ENCODE results near the gene HMGB2.
A peak's percentile ranks its signal among the peaks of the same experiment; 100 is the strongest.

HMGB2 gene

DNA sequence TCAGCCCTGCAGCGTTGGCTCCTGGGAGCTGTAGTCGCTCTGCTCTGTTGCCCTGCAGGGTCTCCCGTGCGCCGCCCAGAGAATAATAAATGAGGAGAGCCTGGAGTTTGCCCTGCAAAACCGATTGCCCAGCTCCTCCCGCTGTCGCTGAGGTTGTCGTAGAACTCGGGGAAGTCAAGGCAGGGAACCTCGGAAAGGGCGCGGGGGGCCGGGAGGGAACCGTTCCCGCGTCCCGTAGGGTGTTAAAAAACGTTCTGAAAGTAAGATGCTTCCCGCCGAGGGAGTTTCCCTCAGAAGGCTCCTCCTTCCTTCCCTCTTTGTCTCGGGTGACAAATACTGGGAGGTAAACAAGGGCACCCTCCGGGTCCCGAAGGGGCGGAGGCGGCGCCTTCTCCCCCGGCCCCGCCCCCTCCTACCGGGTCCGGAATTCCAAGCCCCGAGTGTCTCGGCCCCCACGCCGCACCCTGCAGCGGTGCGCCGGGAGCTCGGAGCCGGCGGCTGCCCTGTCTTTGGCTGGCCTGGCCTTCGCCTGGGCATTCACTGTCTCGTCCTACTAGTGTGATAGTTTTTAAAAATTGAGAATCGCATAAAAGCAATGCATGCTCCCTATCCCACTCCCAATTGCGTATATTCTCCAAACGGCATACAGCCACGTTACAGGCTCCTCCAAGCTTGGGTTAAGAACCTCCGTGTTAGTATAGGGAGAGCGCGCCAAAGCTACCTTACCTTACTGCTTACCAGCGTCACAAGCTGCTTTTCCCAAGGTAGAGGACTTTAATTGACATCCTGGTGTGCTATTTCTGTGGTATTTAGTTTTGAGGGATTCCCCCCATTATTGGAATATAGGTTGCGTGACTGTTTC is 964 bp upstream of the HMGB2 start:
- peak; percentile 65 for DNase-seq (ENCODE audit: low read depth, low spot score)

DNA sequence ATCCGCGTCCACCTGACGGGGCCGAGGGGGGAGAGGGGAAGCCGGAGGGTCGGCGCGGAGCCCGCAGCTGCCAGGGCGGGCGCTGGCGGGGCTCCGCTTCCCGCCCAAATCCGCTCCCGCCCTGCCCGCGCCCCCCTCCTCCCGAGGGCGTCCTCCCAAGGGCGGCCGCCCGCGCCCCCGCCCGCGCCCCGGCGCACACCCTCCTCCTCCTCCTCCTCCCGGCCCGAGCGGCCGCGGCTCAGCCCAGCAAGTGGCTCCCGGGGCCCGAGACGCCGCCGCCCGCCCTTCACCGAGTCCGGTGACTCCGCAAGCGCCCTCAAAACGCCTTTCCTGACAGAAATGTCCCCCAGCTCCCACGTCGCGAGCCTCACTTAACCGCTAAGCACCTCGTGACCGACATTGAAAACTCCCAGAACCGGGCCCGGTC is 487 bp downstream of the HMGB2 start:
- DNase-seq (ENCODE audit: low read depth, low spot score), result no peak

DNA sequence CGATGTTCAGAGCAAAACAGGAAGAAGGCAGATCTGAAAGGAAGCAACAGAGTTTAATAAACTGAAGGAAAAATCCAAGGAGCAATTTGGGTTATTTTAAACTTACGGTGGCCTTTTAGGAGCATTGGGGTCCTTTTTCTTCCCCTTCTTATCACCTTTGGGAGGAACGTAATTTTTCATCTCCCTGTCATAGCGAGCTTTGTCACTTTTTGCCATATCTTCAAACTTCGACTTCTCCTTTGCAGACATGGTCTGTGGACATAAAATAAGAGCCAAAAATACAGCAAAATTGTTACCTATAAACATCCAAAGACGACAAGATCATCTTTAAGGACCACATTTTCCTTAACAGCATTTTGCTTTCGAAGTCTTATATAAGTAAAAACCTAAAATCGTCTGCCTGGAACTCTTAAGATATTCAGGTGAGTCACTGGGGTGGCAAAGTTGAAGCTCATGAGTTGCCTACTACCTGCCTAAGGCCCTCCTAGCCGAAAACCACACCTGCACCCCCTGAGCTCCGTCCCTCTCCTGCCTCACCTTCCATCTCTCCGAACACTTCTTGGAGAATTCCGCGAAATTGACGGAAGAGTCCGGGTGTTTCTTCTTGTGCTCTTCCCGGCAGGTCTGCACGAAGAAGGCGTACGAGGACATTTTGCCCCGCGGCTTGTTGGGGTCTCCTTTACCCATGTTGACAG is 1.0 kb downstream of the HMGB2 start:
- no peak for DNase-seq (ENCODE audit: low read depth, low spot score)

DNA sequence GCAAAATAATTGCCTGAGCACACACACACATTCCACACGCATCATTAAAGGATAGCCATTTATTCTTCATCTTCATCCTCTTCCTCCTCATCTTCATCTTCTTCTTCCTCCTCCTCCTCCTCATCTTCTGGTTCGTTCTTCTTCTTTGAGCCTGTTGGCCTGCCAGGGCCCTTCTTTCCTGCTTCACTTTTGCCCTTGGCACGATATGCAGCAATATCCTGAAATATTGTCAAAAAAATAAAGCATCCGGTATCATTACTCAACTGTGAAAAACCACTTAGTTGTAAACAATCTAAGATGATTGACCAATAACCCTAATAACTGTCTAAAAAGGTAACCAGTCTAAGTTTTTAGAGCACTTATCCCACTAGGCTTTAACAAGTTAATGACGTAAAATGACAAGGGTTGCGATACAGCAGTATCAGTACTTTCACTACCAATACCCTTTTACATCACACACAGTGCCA is 2.1 kb downstream of the HMGB2 start:
- DNase-seq (ENCODE audit: low read depth, low spot score), result no peak

DNA sequence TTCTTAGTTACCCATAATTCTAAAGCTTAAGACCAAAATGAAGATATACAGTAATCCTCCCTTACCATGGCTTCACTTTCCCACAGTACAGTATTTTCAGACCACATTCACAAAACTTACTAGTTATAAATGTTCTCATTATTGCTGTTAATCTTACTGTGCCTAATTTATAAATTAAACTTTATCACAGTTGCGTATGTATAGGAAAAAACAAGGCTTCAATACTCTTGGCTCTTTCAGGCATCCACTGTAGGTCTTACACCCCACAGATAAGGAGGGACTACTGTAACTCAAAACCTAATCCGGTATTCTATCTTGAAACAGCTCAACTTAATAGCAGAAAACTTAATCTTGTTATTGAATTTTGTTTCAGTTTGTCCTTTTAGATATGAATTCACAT is 3.6 kb downstream of the HMGB2 start:
- no peak for DNase-seq (ENCODE audit: low read depth, low spot score)

DNA sequence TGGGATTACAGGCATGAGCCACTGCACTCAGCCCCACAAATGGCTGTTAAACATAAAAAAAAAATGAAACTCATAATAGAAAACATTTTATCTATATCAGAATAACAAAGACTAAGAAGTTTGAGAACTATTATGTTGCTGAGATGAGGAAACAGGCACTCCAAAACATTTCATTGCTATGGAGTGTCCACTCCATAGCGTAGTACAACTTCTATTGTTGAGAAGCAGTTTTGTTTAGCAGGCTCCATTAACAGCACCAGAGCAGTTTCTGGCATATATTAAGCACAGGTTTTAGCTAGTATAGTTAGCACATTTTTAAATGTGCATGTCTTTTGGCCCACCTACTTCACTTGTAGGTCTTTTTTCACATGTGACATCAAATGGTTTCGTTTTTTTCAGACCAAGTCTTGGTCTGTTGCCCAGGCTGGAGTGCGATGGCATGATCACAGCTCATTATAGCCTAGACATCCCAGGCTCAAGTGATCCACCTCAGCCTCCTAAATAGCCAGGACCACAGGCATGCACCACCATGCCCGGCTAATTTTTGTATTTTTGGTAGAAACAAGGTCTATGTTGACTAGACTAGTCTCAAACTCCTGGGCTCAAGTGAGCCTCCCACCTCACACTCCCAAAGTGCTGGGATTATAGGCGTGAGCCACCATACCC is 5.8 kb downstream of the HMGB2 start:
- DNase-seq (ENCODE audit: low read depth, low spot score), result no peak

DNA sequence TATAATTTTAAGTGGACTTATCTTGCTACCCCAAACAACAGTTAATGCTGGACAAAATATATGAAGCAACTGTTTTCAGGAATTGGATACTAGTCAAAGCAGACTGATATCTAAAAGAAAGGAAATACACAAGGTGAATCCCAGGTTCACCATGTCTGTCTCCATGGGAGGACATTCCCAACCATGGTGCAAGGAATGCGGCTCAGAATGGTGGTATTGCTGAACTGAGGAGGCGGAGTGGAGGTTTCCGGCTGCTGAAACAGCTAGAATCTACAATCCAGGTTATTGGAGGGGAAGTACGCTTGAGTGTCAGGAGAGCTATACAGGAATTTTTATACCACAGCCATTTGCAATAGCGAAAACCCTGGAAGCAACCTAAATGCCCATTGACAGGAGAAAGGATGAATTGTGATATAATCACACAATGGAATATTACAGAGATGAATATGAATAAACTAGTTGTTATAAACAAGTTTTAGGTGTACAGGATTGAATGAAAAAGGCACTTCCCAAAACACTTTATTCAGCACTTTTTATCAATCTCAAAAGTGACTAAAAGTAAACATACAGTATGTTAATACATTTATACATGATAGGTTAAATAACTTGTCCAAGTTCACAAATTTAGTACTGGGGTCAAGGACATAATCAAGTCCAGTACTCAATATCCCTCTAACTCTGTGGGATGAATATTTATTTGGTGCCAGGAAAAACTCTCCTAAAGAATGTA is 9.0 kb downstream of the HMGB2 start:
- DNase-seq (ENCODE audit: low read depth, low spot score), result no peak

DNA sequence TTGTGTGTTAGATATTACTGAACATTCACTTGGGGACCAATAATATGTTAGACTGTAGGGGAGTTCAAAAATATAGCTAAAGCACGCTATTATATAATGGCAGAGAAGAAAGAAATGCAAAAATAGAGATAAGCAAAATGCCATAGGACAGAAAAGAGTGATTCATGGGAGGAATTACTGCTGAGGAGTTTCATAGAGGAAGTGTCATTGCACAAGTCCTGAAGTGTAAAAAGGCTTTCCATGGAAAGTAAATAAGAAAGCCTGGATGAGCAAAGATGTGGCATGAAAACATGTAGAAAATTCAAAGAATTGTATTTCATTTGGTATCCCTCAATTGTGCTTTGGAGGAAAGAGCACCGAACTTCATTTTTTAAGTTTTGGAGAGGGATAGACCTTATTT is 14.5 kb downstream of the HMGB2 start:
- no peak for DNase-seq (ENCODE audit: low read depth, low spot score)

DNA sequence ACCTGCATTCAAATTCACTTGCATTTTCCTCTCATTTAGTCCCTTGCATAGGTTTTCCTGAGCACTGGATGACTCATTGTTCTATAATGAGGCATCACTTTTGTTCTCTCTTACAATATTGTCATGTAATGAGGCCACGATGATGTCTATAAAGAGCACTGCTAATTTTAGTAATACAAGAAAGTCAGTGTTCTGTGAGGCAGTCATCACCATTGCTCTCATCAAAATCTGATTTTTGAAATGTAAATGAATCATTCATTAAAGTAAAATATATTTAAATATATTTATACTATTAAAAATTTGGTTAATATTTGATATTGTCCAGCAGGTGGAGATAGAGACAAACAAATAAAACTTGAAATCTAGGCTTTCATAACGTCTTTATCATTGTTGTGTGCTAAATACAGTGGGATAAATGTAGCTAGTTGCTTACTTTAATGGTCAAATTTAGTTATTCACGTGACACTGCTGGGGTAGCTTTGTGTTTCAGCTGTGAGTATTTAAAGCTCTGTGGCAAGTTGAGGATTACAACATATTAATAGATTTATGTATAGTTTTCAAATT is 15.4 kb downstream of the HMGB2 start:
- DNase-seq (ENCODE audit: low read depth, low spot score), result no peak

DNA sequence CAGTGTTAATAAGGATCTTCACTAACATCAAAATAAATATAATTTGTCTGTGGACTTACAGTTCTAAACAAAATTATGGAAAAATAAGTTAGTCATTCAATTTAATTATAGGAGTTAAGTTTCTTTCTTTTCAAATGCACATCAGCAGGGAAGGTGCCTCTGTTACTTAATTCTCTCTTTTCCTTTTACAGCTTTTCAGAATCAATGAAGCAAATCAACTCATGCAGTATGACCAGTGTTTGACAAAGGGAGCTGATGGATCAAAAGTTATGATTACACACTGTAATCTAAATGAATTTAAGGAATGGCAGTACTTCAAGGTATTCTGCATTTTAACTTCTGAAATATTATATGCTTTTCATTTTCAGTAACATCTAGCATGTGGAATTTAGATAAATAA is 15.9 kb downstream of the HMGB2 start:
- DNase-seq (ENCODE audit: low read depth, low spot score), result no peak

DNA sequence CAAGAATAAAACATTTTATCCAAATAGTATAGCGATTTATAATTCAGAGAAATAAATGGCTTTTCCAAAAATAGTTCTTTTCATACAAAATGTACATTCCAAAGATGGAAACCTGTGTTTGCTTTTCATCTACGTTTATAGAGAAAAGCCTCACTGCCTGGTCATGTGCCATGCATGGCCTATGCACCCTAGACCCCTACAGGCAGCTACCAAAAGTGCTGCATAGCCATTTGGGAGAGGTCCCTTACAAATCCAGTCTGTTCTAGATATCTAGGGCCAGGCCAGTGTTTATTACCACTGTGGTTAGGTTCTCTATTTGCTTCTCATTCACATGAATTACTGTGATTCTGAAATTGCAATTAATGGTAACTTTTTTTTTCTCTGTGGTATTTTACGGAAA is 17.2 kb downstream of the HMGB2 start:
- no peak for DNase-seq (ENCODE audit: low read depth, low spot score)

DNA sequence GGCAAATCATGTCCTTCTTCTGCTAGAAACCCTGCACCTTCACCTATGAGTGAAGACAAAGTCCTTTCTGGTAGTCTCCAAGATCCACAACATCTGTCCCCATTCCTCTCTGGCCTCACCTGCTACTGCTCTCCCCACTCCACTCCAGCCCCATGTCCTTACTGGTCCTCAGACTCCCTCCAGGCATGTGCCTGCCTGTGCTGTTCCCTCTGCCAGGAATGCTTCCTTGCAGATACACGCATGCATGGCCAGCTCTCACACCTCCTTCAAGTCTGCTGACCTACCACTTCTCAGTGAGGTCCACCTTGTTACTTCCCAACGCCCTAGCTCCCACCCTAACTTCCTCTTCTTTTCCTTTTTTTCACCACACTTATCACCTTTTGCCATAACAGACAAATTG is 18.1 kb downstream of the HMGB2 start:
- no peak for DNase-seq (ENCODE audit: low read depth, low spot score)

DNA sequence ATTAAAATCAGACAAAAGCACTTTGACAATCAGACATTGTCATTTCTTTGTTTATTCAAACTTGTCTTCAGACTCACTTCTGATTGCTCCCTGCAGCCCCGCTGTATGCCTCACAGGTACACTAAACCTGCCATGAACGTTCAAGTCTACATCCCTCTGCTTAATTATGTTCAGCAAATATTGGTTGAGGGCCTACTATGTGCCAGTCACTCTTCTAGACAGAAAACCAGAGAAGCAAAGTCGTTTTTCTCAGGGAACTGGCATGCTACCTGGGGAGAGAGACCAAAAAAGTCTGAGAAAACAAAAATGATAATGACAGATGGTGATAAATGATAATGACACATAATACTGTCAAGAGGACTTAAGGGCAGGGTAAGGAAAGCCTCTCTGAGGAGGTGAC is 19.4 kb downstream of the HMGB2 start:
- DNase-seq (ENCODE audit: low read depth, low spot score), result no peak

DNA sequence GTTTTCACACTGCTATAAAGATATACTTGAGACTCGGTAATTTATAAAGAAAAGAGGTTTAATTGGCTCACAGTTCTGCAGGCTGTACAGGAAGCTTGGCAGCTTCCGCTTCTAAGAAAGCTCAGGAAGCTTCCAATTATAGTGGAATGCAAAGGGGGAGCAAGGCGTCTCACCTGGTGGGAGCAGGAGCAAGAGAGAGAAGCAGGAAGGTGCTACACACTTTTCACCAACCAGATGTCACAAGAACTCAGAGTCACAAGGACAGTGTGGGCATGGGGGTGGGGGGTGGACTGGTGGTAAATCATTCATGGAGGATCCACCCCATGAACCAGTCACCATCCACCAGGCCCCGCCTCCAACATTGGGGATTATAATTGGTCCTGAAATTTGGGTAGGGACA is 22.8 kb downstream of the HMGB2 start:
- no peak for DNase-seq (ENCODE audit: low read depth, low spot score)

DNA sequence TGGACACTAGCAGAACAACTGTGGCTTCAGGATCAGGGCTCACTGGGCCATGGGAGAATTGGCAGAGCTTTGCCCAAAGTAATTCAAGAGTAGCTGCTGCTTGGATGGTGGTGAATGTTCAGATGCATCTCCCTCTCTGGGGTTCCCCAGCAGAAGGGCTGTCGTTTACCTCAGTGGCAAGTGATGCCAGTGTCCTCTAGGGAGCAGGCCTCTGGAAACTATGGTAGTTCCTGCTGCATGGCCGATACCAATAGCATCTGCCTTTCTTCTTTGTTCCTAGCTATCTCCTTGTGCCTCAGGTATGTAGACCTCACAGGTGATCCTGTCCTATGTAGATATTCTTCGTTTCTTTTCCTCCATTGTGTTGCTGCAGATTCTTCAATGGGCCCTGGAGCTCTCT is 26.4 kb downstream of the HMGB2 start:
- no peak for DNase-seq (ENCODE audit: low read depth, low spot score)

DNA sequence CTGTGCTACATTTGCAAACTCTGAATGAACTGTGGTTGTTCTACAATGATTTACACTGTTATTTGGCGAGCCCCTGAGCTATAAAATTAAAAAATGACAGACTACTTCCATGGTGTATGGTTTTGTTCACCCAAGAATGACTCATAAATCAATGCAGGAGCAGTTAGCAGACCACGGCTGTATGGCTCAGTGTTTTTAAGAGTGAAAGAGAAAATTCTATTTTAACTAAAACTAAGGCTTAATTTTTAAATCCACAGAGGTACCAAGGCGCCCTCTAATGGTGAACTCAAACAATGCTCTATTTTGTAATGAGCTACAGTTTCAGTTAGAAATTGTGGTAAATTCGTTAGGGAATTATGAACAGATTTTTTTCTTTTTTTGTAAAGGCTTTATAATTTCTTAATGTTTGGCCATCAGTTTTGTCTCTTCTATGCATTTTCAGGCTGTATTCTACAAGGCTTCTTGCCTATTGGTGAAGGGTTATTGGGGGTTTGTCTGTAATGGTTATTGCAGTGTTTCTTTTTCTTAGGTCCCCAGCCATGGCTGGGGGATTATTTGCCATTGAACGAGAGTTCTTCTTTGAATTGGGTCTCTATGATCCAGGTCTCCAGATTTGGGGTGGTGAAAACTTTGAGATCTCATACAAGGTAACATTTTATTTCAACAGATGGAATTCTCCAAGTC is 32.5 kb downstream of the HMGB2 start:
- DNase-seq (ENCODE audit: low read depth, low spot score), result no peak

DNA sequence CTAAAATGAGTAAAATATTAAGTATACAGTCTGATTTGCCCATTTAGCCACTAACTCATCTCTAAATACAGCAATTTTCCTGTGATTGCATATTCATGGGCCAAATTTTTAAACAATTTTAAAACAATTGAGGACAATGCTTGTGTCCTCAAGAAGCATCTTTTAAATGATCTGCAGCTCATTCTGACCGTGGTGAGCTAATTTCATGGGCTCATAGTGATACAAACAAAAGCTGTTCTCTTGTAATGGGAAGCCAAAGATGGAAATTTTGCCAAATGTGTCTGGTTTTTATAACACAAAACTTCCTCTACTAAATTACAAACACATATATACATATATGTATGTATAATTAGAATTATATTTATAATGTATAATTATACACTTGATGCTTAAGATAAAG is 39.7 kb downstream of the HMGB2 start:
- DNase-seq (ENCODE audit: low read depth, low spot score), result no peak

DNA sequence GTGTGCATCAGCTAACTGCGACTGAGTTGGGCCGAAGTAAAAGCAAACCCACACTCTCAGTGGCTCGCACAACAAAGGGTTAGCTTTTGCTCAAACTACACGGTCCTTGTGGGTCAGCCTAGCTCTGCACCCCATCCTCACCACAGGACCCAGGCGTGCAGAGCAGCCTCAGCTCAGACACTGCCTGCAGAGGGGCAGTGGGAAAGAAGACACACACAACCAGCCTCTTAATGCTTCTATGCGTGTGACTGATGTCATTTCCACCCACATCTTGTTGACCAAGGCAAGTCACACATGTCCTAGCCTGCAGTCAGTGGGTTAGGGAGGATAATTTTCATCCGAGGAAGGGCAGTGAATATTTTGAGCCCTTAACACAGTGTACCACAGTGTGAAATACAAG is 40.5 kb downstream of the HMGB2 start:
- DNase-seq (ENCODE audit: low read depth, low spot score), result no peak

DNA sequence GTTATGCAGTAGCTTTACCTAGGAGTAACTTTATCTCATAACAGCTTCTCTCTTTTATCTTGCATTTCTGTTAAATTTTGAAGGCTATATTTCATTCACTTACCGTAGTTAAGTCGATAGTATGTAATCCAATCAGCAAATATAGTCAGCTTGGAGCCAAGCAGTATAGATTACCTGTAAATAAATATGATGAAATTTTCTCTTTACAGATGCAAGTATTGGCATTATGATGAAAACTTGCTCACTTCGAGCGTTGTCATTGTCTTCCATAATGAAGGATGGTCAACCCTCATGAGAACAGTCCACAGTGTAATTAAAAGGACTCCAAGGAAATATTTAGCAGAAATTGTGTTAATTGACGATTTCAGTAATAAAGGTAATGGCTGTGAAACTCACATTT is 42.3 kb downstream of the HMGB2 start:
- no peak for DNase-seq (ENCODE audit: low read depth, low spot score)

DNA sequence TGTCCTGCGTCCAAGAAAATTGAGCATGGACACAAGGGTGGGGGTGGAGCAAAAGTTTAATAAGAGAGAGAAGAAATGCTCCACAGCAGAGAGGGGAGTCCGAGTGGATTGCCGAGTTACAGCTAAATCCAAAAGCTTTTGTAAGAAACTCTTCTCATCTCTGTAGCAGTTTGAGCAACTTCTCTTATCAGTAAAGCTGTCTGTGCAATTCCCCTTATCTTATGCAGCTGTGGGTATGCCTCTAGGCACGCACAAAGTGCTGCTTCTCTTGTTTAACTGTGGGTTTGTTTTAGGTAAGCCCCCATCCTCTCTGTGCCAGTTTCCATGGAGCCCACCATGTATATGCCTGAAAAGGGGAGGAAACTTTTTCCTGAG is 44.8 kb downstream of the HMGB2 start:
- no peak for DNase-seq (ENCODE audit: low read depth, low spot score)

DNA sequence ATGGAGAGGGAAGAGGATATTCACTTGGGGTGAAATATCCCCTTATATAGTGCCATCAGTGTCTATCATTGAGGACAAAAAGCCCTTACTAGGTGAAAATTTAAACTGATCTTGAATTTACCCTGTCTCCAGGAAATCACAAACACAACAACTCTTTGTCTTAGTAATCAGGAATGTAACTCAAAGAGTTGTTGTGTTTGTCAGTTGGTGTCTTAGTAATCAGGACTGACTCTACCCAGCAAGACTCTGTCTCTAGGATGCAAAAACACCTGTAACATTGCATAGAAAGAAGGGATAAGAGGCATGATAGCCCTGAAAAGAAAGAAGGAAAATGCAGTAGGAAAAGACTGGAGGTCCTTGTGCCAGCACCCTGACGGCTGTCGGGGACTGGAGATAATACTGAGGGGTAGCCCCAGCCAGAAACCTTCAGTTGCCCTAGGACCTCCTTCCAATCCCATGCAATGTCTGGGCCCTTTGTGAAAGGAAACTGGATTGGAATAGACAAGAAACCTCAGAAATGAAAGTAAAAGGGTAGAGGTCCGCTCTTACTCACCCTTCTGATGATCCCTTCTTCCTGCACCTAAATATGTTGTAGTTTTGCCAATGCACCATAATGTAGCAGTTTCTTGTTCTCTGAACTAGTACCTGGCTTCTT is 45.3 kb downstream of the HMGB2 start:
- no peak for DNase-seq (ENCODE audit: low read depth, low spot score)

Measured in smooth muscle cell of the brain vasculature (primary cell).